GM21717 (cell line): ENCODE results near the gene ZNF236.

Experiments
- ATAC-seq: cut with Tn5 transposase; IDR thresholded peaks from one replicate; pipeline ENCODE4 v1.9.1; 2021; ENCODE audit warnings: mild to moderate bottlenecking, moderate library complexity; ENCODE audit not compliant: unreplicated experiment

Gene ZNF236

DNA sequence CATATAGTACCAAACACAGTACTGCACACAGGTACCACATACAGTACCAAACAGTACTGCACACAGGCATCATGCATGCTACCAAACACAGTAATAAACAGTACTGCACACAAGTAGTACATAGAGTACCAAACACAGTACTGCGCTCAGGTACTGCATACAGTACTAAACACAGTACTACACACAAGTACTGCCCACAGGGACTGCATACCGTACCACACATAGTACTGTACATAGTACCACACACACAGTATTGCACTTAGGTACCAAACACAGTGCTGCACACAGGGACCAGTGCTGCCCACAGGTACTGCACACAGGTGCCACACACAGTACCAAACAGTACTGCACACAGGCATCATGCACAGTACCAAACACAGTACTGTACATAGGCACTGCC is 74.9 kb downstream of the ZNF236 start:
- no peak for ATAC-seq

DNA sequence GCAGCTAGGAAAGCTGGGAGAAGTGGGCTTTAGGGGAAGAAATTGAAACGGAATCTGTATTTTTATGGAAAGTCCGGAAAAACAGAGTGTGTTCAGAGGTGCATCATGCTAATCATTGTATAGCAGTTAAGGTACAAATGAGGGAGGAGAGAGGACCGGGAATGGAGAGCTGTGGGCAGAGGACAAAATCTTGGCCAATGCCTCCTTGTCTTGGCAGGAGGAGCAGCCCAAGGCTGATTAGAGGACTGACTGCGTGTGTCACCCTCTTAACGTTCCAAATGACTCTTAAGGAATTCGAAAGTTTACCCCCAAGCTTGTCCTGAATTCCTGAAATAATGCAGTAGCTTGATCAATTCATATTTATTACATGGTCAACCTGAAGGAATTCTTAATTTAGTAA is 81.0 kb downstream of the ZNF236 start:
- ATAC-seq: no peak

DNA sequence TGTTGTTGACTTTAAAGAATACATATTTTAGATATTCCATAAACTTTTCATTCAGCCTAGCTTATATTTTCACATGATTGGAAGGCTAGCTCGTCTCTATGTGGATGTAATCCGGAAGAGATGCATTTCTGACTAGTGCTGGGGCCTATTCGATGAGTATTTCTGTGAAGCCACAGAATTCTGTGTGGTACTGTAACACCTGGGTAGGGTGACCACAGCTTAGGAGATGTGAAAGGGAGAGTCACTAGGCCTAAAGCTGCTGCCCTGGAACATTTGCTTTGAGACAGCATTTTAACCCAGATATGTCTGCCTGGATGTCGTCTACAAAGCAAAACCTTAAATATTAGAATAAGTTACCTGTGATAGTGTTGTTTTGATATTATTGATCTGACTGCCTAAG is 83.5 kb downstream of the ZNF236 start:
- ATAC-seq: no peak

DNA sequence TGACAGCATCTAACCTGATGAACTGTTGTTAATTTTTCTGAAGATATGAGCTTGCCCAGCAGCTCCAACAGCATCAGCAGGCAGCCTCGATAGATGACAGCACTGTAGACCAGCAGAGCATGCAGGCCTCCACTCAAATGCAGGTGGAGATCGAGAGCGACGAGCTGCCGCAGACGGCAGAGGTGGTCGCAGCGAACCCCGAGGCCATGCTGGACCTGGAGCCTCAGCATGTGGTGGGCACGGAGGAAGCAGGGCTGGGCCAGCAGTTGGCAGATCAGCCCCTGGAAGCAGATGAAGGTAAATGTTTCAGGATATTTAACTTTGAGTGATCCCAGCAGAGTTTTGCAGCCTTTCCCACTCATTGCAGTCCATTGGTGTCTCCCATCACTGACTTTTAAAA is 85.9 kb downstream of the ZNF236 start:
- ATAC-seq: no peak

DNA sequence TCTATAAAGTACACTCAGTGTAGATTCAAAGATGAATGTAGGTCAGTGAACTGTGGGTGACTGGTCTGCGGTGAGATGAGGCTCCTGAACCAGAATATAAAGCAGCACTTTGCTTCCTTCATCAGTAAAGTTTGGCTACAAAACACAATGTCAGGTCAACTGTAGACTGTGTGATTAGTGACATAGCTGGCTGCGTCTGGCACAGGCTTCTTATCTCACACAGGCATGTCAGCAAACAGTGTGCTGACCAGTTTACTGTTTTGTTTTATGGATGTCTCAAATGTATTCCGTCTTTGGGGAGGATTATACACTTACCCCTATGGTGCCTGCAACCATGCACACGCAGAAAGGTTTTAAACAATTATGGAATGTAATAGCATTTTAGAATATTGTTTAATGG is 87.1 kb downstream of the ZNF236 start:
- no peak for ATAC-seq

DNA sequence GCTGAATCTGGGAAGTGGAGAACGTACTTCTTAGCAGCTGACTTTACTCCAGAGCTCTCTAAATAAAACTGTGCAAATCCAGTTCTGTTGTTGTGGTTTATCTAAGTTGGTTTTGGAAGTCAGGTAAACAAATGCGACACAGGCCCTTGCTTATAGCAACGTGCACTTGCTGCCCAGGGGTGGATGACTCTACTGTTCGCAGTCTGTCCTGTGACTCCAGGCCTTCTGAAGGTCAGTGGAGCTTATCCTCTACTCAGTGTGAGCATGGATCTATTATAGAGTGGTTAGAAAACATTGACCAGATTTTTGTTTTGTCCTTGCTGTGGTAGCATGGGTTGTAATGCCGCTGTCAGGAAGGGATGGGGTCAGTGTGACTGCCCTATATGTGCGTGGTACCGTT is 89.1 kb downstream of the ZNF236 start:
- ATAC-seq: no peak

DNA sequence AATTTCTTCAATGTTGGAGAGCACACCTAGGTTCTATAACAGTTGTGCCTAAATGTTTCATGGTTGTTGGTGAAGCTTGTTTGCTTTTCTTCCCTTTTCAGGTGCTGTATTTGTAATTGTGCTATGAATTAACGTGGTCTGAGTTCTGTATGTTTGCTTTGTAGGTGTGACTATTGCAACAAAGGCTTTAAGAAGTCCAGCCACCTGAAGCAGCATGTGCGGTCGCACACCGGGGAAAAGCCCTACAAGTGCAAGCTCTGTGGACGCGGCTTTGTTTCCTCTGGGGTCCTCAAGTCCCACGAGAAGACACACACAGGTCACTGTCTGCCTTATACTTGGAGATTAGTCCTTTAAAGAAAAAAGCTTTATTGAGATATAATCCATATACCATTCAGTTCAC is 91.2 kb downstream of the ZNF236 start:
- no peak for ATAC-seq

DNA sequence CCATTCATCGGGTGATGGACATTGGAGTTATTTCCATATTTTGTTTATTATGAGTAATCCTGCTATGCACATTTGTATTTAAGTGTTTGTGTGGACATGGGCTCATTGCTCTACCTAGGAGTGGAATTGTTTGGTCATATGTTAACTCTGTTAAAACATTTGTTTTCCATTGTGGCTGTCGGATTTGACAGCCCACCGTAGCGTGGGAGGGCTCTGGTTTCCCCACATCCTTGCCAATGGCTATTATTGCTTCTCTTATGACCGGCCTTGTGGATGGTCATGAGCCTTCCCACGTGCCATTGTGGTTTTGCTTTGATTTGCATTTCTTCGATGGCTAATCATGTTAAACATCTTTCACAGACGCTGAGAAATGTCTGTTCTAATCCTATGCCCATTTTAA is 92.0 kb downstream of the ZNF236 start:
- ATAC-seq: no peak

DNA sequence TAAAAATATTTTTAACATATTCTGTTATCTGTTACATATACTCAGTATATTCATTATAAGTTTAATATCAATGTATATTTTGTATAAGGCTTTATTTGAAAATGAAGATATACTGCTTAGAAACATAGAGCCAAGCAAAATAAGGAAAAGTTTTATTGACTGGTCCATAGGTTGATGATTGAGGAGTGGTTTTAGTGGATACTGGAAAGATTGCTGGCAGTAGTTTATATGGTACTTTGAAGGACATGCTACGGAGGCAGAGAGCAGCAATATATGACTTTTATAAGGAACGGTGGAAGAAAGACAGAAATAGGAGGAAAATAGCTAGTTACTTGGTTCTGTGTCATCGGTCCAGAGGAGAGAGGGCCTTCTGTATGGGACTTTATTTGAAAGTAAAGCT is 92.4 kb downstream of the ZNF236 start:
- no peak for ATAC-seq

DNA sequence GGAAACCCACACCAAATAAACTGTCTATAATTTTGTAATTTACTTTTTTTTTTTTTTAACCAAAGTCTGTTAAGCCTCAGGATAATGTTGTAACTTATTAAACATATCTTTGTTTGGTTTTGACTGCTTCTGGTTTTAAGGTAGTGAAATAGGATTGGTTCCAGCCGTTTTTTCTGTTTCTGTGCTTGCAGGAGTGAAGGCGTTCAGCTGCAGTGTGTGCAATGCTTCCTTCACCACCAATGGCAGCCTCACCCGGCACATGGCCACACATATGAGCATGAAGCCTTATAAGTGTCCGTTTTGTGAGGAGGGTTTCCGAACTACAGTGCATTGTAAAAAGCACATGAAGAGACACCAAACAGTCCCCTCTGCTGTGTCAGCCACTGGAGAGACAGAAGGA is 93.1 kb downstream of the ZNF236 start:
- ATAC-seq: no peak

DNA sequence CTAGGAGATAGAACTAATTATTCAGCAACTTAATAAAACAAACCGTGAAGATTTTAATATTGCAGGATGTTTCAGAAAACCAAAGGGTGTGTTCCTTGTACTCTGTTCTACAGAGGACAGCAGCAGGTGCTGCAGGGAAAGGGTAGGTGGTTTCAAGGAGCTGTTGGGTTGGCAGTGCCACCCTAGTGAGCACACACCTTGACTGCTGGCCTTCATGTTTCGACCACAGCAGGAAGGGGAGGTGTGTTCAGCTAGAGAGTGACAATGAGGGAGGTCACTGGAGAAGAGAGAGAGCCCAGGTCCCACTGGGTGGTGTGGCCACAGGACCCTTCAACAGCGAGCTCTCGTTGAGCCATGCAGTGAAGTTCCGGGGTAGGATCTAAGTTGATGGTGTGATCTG is 98.6 kb downstream of the ZNF236 start:
- no peak for ATAC-seq

DNA sequence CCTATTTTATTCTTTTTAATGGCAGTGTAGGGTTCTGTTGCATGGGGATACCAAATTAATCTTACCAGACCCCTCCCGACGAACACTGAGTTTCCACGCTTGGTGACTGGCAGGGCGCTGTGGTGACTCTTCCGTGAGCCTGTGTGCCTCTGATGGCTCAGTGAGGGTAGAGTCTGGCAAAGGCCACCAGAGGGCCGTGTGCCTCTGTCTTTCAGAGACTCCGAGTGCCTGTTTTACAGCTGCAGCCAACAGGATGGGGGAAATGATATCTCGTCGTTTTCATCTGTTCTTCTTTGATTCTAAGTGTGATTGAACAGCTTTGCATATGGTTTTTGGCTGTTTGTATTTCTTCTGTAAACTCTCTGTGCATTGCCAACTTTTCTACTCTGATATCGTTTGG is 99.8 kb downstream of the ZNF236 start:
- peak; percentile 96 for ATAC-seq

DNA sequence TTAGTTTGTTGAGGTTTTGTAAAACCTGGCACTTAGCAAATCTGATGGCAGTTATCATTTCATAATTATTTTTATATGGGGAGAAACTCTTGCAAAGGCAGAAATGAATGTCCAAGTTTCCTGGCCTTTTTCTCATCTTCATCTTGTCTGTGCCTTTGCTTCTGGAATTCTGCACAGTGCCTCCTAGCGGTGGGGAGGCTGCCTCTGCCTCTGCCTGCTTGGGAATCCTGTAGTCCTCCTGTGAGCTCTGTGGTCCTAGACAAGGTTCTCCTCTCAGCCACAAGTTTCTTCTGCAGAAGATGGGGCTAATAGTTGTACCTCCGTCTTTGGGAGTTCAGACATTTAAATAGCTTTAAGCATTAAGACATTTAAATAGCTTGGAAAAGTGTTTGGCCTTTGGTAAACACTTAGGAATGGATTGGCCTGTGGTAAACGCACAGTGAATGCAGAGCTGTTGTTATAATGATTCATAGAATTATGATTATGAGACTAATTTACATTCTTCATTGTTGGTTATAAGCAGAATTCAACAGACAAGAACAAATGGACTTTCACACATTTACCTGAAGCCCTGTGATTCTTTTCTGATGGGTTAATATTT is 101.2 kb downstream of the ZNF236 start:
- no peak for ATAC-seq

DNA sequence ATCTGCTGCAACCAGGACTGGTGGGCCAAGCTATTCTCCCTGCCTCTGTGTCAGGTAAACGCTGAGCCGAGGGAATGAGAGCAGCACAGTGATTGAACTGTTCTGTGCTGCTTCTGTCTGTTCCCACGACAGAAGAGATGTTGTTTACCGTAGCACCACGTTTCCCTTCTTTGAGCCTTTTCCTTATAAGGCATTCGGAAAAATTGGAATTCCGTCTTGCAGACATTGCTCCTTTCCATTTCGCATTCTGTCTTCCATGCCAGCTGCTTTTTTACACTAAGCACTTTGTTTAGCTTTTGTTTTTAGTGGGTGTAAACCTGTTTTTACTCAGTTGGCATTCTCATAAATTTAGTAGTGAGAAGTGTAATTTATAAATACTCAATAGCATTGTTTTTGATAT is 103.1 kb downstream of the ZNF236 start:
- ATAC-seq: no peak

DNA sequence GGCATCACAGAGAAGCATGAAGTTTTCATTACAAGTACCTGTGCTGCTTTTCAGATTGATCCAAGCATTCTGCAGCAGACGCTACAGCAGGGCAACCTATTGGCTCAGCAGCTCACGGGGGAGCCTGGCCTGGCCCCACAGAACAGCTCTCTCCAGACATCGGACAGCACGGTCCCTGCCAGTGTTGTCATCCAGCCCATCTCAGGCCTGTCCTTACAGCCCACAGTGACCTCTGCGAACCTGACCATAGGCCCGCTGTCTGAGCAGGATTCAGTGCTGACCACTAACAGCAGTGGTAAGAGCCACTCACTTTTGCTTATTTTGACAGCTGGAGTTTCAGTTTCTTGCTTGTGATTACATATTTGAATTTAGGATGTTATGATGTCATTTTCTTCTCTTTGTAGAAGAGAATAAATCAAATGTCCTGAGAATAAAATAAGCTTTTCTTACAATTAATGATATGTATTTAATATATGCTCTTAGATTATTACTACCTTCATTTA is 104.9 kb downstream of the ZNF236 start:
- ATAC-seq: no peak

DNA sequence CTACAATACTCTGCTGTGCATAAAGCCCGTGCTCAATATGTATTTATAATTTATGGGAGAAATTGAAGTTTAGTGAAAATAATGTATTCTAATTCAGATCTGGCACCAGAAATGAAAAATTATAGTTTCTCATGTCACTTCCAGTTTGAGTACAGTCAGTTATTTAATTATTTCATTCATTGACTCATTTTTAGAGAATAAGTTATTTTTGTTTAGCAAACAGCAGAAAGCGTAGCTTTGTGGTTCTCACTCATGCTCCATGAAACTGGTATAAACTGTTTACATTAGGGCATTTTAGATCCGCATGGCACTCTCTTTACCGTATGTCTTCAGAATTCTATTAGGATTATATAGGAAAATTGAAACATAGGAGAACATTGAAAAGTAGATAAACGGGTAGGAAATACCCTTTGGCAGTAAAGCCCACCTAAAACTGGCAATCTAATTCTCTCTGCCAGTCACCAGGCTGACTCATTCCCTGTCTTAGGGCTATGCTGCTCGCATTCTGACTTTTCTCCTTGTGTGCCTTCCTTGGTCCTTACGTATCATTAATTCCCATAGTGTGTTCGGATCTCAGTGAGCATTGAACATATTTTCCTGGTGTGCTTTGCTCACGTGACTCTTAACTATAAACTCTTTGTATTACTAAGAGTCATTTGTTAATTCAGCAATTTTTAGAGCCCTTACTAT is 106.0 kb downstream of the ZNF236 start:
- no peak for ATAC-seq

DNA sequence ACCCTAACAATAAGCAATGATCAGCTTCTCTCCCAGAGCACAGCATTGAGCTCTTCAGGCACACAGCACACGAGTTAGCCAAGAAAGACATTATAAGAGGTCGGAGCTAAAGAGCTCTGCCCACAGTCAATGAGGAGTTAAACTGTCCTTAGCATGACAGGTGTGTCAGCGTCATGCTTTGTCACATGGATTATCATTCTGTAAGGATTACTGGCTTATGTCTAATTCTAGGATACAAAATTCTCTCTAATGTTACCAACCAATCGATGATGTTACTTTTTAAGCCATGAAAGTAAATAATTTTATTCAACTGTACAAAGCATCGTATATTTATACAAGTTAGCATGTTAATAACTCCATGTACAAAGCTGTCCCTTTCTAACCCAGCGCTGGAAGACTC is 108.8 kb downstream of the ZNF236 start:
- ATAC-seq: no peak

DNA sequence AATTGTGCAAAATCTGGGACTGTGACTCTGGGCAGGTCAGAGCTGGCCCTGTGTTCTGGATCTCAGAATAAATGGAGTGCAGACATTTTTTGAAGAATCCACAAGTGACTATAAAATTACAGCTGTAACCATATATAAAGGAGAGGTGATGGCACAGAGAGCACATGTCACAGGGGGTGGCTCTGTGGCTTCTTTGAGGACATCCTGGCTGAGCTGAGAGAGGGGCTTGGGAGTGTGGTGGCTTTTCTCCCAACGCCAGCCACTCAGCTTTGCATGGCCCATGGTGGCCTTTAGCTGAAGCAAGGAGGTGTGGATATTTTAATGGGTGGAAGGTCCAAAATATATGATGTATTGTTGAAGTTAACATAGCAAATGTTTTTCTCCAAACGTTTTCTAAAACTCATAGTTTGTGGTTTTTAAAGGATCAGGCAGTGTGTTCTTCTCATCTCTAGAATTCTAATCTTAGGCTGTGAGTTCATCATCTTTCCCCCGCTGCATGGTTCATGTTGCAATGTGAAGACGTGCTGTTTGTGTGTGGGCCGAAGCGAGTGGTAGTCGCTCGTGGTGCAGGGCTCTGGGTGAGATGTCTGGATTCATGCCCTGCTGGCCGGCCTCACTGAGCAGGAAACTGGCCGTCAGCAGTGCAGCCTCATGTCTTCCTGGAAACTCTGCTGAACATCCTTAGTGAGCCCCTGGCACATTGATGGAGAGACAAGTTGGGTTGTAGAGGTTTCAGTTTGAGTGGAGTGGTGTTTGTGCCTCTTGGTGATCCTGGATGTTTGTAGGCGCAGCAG is 109.9 kb downstream of the ZNF236 start:
- ATAC-seq: no peak

DNA sequence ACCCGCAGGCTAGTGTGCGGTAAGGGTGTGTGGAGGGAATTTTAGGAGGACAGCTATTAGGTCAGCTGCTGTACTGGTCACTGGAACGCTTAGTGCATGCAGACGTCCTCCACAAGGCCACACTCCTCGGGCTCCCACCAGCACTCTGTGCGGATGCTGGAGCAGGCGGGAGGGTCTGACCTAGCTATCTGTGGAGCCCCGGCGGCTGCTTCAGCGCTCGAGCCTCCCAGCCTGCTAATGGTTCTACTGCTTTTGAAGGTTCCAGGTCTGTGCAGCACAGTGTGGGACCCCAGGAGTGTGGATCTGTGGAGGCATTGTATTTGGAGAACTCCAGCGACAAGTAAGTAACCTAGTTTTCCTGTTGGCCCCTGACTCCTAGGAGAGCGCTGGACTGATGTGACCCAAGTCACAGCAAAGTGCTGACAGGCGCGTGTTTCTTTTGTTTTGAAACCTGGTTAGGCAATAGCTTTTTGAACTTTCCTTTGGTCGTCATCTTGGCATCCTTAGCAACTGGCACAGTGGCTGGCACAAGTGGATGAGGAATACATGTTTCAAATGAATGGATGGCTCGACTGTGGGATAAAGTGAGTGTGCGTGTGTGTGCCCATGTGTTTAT is 113.5 kb downstream of the ZNF236 start:
- no peak for ATAC-seq

DNA sequence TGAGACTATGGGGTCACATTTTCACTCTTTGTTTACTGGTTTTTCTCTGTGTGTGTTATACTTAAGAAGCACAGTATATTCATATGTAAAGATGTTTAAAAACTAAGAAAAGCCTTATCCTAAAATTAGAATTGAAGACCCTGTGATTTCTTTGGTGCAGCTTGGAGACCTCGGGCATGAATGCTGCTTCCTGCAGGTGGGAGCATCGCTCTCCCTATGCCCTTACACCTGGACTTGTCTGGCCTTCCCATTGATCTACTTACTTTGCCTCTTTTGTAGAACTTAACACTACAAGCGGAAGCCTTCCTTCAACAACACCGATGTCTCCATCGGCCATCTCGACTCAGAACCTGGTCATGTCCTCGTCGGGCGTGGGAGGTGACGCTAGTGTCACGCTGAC is 114.5 kb downstream of the ZNF236 start:
- ATAC-seq: no peak

DNA sequence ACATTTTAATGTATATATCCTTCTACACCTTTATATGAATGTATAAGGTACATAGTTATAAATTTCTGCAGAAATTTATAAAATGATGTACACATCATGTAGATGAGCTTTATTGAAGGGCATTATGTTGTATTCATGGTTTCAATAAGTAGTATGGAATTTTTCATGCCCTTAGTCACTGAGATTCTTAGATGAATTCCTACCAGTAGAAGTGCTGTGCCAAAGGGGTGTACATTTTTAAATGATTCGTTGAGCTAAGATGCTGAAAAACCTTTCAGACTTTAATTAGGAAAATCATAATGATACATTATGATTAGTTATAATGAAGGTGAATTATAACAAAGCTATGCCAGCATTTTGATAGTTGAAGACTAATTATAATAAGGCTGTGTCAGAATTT is 115.2 kb downstream of the ZNF236 start:
- ATAC-seq: no peak

DNA sequence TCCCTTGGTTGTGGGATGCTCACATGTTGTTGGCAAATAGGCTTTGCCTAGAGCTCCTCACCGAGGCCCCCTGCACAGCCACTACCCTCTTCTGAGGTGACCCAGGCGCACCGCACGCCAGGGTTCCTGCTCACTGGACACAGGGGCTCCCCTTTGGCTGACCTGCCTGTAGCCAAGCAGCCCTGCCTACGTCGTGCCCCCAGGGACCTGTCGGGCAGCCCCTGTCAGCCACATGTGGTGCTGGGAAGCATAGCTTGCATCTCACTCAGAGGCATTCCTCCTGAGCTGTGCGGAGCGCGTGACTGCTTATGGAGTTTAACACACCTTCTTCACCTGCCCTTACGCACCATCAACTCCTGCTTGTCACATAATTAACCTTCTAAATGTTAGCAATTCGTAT is 116.3 kb downstream of the ZNF236 start:
- no peak for ATAC-seq
